ENCODE measurements around the gene MDN1. TPM values are rescaled to one million over a fixed set of nuclear protein-coding genes. Genes with fewer than 3 reads are reported as not detected.

Gene MDN1
- total and polyA plus RNA-seq, 2 of the 13 experiments (the other 11 are each of a cell fraction or from before 2014, with no cell fraction given): 18.8 to 52.9 TPM

GRCh38 chr6:89638320-89639195 lies 181.0 kb downstream of the MDN1 start, which contains the start of gene LYRM2 (continued):
- TF ChIP-seq JUNB (CRISPR knock-in tag; IDR thresholded peaks at IDR 0.05; ENCODE audit: borderline replicate concordance) (no peak), ZNF446 (CRISPR knock-in tag; IDR thresholded peaks at IDR 0.05) (no peak), ZNF788 (CRISPR knock-in tag; IDR thresholded peaks at IDR 0.05; ENCODE audit: borderline replicate concordance) (peak; percentile 65; the same call in 1 of the 2 replicates), CSRNP1 (CRISPR knock-in tag; IDR thresholded peaks at IDR 0.05) (peak; percentile 72; the same call in 1 of the 2 replicates), HMGA1 (CRISPR knock-in tag; conservative IDR thresholded peaks at IDR 0.05) (no peak), SRF (IDR thresholded peaks at IDR 0.05; ENCODE audit: low read depth, low read length) (no peak), ZNF296 (CRISPR knock-in tag; conservative IDR thresholded peaks at IDR 0.05) (no peak), ATF7-NPFF (CRISPR knock-in tag; IDR thresholded peaks at IDR 0.05; ENCODE audit: low read depth) (0 out of 2 replicates have a peak, but pooled peaks have one; percentile 64), JUND (CRISPR knock-in tag; IDR thresholded peaks at IDR 0.05) (no peak), NR3C1 (CRISPR knock-in tag; IDR thresholded peaks at IDR 0.05) (no peak), PCBP1 (IDR thresholded peaks at IDR 0.05; ENCODE audit: borderline replicate concordance, low read depth, low read length) (no peak), ZMYM4 (CRISPR knock-in tag; IDR thresholded peaks at IDR 0.05) (peak; percentile 79), ASH2L (IDR thresholded peaks at IDR 0.05; ENCODE audit: insufficient read length, low read depth, low read length) (peak; percentile 95), ZNF704 (CRISPR knock-in tag; IDR thresholded peaks at IDR 0.05; ENCODE audit: borderline replicate concordance) (peak; percentile 80; the same call in 1 of the 2 replicates), SATB2 (CRISPR knock-in tag; IDR thresholded peaks at IDR 0.05) (peak; percentile 83; the same call in 1 of the 2 replicates), MED1 (CRISPR knock-in tag; IDR thresholded peaks at IDR 0.05) (peak; percentile 55), JARID2 (CRISPR knock-in tag; IDR thresholded peaks at IDR 0.05; ENCODE audit: insufficient replicate concordance) (no peak), THAP7 (CRISPR knock-in tag; IDR thresholded peaks at IDR 0.05) (no peak), ZFP91 (CRISPR knock-in tag; IDR thresholded peaks at IDR 0.05; ENCODE audit: borderline replicate concordance) (peak; percentile 84; the same call in 1 of the 2 replicates), ATRX (CRISPR knock-in tag; IDR thresholded peaks at IDR 0.05; ENCODE audit: borderline replicate concordance) (no peak), ZNF550 (CRISPR knock-in tag; IDR thresholded peaks at IDR 0.05; ENCODE audit: borderline replicate concordance) (no peak; the same call in 1 of the 2 replicates), ZNF761 (CRISPR knock-in tag; conservative IDR thresholded peaks at IDR 0.05) (no peak)

Data from HepG2 (cell line).